ENCODE measurements around the gene EFNA4.

DNA sequence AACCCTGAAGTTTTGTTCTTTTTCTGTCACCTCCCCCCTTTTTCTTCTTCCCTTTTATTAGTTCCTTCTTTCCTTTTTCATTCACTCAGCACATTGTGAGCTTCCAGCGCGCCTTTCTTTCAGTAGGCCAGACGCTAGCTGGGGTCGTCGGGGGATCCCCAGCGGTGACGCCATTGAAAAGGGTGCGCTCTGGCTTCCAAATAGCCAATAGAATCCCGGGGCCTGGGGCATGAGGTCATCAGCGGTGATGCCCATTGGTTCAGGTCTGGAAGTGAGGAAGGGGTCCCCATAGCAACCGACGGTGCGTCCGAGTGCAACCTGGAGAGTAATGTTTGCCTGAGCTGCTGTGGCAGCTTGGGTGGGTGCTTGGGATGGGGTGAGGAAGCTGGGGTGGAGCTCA, 8.2 kb downstream of the EFNA4 start:
- TF ChIP-seq CTCF (IDR thresholded peaks at IDR 0.05 in 4 of 5, conservative IDR thresholded peaks at IDR 0.05 in 1 of 5), result no peak
- no peak for TF ChIP-seq POLR2A (IDR thresholded peaks at IDR 0.05)
